HG03432 (cell line): Measurements from ENCODE around the gene ATG101.
A peak's percentile ranks its signal among the peaks of the same experiment; 100 is the strongest.
"Not testable (repeated sequence)": the region's sequence is repeated elsewhere in the genome, so short reads cannot be mapped to it uniquely, and the experiment has no call there.

Experiments
- ATAC-seq: cut with Tn5 transposase; IDR thresholded peaks from one replicate; pipeline ENCODE4 v1.9.1; 2021; ENCODE audit warnings: mild to moderate bottlenecking, moderate library complexity; ENCODE audit not compliant: unreplicated experiment

The ATG101 gene

GRCh38 chr12:52093346-52093745, 23.6 kb downstream of the ATG101 start:
- no peak for ATAC-seq

DNA sequence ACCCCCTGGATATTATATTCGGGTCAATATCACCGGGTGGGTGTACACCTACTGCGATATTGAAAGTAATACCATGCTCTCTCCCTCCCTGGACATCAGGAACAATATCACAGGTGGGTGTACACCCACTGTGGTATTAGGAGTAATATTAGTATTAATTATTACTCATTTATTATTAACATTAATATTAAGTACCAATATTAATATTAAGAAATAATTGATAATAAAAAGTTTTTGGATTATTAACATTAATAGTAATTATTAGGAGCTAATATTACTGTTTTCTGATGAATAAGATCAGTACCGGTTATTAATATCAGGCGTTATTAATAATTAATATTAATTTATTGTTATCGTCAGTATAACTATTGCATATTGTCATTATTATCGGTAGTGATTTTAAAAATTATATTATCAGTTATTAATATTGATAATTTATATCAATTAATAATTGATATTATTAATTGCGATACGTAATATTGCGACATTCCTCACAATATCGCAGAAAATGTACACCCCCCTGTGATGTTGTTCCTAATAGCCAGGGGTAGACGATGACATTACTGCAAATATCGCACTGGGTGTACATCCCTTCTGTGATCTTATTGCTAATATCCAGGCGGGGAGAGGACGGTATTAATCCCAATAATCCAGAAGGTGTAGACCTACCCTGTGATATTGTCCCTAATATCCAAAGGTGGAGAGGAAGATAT, 26.7 kb downstream of the ATG101 start:
- ATAC-seq = no peak

DNA sequence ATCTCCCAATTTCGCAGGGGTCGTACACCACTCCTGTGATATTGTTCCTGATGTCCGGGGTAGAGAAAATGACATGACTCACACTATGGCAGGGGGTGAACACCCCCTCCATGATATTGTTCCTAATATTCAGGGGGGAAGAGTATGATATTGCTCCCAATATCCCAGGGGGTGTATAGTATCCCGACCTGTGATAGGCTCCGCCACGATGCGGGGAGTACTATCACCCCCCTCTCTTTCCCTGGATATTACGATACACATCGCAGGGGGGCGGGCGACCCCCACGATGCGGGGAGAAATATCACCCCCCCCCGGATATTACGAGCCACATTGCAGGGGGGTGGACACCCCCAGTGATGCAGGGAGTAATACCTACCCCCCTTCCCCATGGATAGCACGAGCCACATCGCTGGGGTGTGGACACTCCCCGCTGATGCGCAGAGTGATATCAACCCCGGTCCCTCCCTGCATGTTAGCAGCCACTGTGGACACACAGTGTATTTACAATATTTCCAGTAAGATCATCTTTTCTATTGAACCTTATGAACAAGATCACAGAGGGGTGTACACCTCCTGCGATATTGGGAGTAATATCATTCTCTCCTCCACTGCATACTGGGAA, 27.4 kb downstream of the ATG101 start:
- ATAC-seq = no peak

- not testable (repeated sequence) for ATAC-seq
These were observed 34.8 kb downstream of the ATG101 start for GRCh38 chr12:52104431-52105089.

DNA sequence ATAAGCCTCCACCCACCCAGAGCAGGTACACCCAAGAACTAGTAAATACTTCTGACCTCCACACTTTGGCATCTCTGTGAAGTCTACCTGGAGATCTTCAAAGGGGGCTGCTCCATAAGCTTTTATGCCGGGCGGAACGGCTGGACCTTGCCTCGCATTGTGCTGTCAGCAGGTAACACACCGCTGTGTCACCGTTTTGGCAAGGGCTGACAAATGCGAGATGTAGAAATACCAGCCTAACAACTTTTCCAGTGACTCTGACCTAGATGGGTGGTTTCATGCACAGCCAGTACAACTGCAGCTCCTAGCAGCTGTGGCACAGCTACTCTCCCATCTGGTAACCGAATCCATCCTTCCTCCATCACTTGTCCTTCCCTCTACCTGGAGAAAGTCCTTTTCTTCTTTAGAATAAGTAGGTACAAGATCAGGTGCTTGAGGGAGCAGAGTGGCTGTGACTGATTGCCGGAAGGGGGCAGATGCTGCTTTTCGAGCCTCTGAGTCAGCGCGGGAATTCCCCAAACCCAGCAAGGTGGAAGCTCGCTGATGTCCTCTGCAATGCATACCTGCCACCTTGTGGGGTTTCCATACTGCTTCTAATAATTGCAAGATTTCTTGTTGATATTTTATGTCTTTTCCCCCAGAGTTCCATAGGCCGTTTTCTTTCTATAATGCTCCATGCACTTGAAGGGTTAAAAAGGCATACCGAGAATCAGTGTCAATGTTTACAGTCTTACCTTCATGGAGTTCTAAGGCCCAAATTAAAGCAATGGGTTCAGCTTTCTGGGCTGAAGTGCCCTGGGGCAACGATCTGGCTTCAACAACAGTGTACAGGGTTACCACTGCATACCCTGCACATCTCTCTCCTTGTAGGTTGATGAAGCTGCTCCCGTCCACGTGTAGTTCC, 46.7 kb downstream of the ATG101 start:
- not testable (repeated sequence) for ATAC-seq

DNA sequence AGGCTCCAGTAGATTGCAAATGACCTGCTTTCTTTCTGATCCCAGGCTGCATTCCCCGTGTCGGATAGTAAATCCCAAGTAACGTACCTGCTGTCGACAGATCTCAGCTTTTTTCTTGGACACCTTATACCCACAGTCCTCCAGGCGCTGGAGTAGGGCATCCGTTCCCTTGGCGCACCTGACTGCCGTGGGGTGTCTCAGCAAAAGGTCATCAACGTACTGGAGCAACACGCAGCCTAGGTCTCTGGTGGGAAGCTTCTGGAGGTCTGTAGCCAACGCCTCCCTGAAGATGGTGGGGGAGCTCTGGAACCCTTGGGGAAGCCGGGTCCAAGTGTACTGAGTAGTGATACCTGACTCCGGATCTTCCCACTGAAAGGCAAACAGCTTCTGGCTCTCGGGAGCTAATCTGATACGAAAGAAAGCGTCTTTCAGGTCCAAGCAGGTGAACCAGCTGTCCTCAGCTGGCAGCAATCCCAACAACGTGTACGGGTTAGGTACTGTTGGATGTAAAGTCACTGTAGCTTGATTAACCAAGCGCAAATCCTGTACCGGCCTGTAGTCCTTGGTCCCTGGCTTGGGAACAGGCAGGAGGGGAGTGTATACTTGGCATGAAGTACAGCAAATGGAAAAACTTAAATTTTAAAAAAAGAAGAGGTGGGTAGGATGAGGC, 48.2 kb downstream of the ATG101 start:
- peak; percentile 33 for ATAC-seq

DNA sequence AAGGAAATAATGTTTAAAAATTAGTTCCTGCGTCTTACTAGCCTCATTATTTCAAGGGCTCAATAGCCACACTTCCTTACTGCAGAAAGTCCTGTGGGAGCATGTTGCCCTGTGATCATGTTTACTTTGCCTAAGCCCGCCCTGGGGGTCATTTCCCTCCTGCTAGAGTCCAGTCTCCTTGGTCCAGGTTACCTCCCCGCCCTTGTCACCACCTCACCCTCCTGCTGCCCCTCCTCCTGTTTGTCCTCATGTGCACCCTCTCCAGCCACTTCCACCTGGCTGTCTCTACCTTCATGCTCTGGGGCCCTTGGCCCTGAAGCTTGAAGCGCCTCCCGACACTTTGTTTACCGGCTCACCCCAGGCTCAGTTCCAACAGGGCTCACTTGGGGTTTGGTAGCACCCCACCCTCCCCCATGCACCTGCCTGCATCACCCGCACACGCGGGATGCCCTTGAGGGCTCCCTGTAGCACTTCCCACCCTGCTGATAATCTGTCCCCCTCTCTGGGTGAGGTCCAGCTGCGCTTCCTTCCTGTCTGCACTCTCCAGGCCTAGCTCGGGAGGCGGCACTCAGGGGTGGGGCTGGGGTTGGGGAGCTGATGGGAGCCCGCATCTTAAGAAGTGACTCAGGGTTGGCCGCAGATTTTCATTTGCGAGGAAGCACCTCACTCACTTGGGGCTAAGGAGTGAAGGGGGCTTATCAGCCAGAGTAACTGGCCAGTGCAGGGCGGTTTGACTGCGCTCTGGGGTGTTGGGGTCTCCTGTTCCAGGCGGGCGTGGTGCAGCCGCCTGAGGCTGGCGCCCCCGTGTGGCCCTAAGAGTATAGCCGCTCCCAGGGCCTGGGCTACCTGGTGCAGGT, 49.8 kb downstream of the ATG101 start:
- no peak for ATAC-seq

GRCh38 chr12:52120951-52121823, 51.4 kb downstream of the ATG101 start:
- no peak for ATAC-seq

DNA sequence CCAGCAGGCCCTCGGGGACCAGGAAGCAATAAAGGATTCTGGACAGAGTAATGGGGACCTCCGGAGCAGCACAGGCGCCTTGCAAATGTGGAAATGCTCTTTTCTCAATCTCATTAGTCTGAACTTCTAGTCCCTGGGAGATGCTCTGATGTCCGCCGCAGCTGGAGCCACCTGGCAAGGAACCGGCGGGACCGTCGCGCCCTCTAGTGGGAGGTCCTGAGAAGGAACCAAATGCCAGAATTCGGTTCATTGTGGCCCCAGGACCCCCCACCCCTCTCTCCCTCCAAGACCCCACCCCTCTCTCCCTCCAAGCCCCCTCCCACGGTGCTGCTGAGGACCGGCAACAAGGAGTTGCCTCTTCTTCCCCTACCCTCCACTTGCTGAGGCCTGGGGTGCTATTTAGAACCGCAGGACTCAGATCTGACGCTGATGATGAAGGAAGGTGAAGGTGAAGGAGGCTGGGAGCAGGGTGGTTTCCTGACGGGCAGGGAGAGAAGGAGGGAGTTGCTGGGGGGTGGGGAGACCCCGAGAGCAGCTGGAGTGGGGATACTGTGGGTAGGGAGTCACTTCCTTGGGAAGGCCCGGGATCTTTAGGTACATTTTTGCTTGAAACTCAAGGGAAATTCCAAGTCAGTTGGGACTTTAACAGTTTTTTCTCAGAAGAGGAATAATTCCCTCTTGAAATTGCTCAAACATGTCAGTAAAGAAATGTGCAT, 52.2 kb downstream of the ATG101 start:
- ATAC-seq = peak; percentile 20

- no peak for ATAC-seq
These were observed 52.7 kb downstream of the ATG101 start for GRCh38 chr12:52122540-52122871.

DNA sequence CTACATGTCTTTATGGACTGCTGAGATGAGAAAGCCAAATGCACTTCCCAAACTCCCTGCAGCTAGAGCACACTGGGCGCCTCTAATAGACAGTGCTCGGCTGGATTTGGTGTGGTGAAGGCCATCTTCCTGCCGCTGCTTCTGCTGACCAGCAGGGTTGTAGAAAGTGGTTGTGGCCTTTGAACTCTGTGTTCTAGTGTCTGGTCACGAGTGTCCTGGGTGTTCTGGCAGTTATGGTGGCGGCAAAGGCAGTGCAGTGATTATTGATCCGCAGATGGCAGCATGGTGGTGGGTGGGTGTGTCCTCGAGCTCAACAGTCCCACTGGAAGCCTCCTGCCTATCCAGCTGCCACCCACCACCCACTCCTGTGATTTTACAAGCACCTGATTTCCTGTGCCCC, 53.1 kb downstream of the ATG101 start:
- ATAC-seq = no peak

DNA sequence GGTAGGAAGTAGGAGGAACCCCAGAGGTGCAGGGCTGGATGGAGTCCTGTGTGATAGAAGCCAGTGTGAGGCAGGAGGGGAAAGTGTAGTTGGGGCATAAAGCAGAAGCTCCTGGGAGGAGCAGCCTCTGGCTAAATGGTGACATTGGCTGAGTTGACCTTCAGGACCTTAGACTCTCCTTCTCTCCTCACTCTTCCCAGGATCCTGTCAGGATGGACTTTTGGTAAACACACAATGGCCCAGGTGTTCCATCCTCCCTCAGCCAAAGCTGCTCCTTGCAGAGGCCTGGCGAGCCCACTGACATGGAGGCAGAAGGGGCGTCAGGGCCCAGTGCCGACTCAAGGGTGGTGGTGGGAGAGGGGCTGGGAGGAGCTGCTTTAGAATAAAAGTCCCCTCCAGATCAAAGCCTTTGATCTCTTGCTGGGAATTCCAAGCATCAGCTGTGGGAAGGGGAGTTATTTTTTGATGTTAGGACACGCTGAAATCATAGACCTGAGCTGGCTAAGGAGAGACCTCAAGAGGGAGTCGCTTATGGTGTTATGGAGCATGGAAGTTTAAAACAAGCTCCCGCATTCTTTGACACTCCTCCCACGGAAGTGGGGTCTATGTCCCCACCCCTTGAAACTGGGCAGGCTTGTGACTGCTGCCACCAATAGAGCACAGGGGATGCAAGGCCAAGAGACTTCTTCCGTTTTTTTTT, 53.9 kb downstream of the ATG101 start:
- ATAC-seq = no peak

- ATAC-seq = no peak
These were observed 55.7 kb downstream of the ATG101 start for GRCh38 chr12:52125476-52125900.

DNA sequence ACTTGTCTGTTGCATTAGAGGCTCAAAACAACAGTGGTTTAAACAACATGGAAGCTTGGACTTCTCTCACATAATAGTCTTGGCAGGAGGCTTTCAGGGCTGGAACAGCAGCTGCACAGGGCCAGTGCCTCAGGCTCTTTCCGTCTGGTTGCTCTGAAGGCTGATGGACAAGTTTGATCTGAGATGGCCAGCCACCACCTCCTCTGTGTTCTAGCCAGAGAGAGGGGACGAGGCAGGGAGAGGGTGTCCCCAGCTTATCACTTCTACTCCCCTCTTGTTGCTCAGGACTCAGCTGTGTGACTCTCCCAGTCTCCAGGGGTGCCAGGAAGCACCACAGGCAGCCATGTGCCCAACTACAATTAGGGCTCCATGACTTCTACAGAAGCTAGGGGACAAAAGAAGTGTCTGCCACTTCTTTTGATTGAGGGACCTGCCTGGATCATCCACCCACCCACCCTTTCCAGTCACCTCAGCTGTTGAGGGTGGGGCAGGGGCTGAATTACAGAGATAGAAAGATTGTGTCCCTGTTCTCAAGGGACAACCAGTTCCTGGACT, 56.3 kb downstream of the ATG101 start:
- ATAC-seq = no peak
